HUES48 (cell line): ENCODE results near the gene MAFF.
"Not testable (repeated sequence)": the region's sequence is repeated elsewhere in the genome, so short reads cannot be mapped to it uniquely, and the experiment has no call there.

Experiments used
- H3K27ac ChIP-seq: one replicate; pipeline ENCODE4 v1.7.0; 2013; ENCODE audit warnings: low read depth, low read length, inconsistent platforms
- H3K27me3 ChIP-seq: 2 replicates; pipeline ENCODE4 v1.6.1; 2013; ENCODE audit warnings: mild to moderate bottlenecking, low read length; ENCODE audit not compliant: control insufficient read depth, insufficient read depth
- H3K36me3 ChIP-seq: 2 replicates; pipeline ENCODE4 v1.6.1; 2013; ENCODE audit warnings: low read length; ENCODE audit not compliant: control insufficient read depth, insufficient read depth
- H3K4me1 ChIP-seq: 2 replicates; pipeline ENCODE4 v1.6.1; 2013; ENCODE audit warnings: mild to moderate bottlenecking, low read length; ENCODE audit not compliant: control insufficient read depth, insufficient read depth
- H3K4me3 ChIP-seq: 2 replicates; pipeline ENCODE4 v1.5.1; 2013; ENCODE audit warnings: mild to moderate bottlenecking, low read depth, low read length
- H3K9ac ChIP-seq: 2 replicates; pipeline ENCODE4 v1.6.1; 2013; ENCODE audit warnings: mild to moderate bottlenecking, low read depth, low read length, moderate library complexity
- H3K9me3 ChIP-seq: 2 replicates; pipeline ENCODE4 v1.6.1; 2013; ENCODE audit warnings: low read length; ENCODE audit not compliant: control insufficient read depth, insufficient read depth

The MAFF gene

DNA sequence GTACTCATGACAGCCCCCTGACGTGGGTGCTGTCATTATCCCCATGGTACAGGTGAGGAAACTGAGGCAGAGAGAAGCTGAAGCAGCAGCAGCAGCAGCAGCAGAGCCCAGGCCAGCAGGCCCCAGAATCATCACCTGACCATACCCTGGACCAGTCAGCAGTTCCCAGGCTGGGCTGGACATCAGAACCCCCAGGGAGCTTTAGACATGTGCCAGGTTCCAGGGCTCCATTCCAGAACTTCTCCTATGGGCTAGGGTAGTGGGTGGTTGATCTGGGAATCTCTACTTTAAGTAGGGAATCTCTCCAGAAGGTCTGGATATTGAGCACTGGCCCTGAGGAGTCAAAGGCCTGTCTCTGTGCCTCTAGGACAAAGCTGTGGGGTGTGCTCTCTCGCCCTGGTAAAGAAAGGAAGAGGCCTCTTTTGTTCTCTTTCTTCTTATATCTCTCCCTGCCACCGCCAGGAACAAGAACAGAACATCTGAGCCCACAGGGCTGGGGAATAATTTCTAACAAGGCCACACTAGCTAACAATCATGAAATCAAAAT lies 26.6 kb downstream of the MAFF start:
- Histone ChIP-seq H3K4me3 (no peak overlapping the region), H3K4me1 (no peaks in the 10 kb centered on the region), H3K9ac (no peak overlapping the region), H3K36me3 (peaks cover 79% of the 10 kb centered on the region), H3K9me3 (no peaks in the 10 kb centered on the region), H3K27ac (no peak overlapping the region), H3K27me3 (no peaks in the 10 kb centered on the region)

DNA sequence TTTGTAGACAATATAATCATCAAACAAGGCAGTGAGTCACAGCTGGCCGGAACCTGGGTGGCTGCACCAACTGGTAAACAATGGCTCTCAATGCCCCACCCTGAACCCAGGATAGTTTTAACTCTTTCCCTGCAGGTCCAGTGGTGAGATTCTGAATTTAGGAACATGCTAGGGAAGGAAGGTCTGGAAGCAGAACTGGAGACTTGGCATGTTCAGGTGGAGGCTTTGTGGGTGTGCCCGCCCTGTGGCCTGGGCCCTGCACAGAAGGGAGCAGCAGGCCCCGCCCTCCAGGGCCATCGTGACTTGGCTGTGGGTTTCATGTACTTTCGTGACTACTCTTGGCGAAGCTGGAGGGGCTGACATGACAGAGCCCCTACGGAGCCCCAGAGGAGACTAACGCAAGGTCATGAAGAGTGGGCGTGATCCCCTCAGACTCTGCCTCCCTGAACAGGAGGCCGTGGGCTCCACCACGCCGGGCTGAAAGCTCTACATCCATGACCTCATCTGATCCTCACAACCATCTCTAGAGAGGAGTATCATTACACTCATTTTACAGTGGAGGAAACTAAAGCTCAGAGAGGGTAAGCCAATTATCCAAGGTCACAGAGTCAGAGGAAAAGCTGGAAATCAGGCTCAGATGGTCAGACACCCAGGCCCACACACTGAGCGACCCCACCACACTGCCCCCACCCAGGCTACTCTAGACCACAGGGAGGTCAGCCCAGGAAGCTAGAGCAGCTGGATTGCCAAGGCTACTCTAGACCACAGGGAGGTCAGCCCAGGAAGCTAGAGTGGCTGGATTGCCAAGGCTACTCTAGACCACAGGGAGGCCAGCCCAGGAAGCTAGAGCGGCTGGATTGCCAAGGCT lies 27.3 kb downstream of the MAFF start:
- Histone ChIP-seq H3K4me3 (no peak overlapping the region), H3K36me3 (peaks cover 84% of the 10 kb centered on the region), H3K27me3 (no peaks in the 10 kb centered on the region), H3K9ac (no peak overlapping the region), H3K9me3 (no peaks in the 10 kb centered on the region), H3K4me1 (no peaks in the 10 kb centered on the region), H3K27ac (no peak overlapping the region)

DNA sequence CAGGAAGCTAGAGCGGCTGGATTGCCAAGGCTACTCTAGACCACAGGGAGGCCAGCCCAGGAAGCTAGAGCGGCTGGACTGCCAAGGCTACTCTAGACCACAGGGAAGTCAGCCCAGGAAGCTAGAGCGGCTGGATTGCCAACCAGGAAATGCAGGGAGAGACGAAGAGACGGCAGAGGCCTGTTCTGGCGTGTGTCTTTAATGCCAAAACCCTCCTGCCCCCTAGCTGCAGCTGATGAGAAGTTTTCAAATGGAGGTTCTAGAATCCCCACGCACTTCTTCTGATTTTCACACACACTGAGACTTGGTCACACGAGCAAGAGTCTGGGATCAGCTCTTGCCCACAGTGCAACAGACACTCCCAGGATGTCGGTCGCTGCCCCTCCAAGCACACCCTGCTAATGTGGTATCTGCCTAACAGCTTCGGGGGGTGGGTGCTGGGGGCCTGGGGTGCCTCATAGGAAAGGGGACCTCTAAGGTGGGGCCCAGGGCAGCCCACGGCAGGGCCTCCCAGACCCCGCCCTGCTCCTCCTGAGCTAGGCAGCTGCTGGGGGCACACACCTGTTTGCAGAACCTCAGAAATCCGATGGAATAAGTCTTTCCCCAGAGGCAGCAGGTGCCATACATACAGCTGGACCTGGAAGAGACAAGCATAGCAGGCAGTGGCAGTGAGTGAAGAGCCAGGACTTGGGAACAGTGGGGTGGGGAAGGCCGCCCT lies 28.5 kb downstream of the MAFF start:
- Histone ChIP-seq H3K4me3 (no peak overlapping the region), H3K36me3 (peaks cover 86% of the 10 kb centered on the region)

DNA sequence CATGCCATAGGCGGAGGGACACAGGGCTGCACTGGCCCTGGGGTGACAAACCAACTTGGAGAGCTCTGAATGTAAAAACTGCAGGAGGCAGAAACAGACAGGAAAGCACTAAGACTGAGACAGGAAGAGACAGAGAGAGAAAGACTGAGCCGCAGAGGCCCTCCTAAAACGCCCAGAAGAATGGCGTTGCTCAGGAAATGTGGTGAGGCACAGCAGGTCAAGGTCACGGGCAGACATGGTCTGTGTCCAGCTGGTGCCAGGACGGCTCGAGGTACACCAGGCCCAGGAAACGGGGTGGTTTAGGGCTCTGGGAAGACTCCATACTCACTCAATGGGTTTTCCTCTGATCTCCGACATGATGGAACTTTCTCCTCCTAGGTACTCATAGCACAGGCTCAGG lies 29.1 kb downstream of the MAFF start:
- Histone ChIP-seq H3K27me3 (no peaks in the 10 kb centered on the region), H3K36me3 (peaks cover 85% of the 10 kb centered on the region), H3K9ac (no peak overlapping the region), H3K27ac (no peak overlapping the region), H3K4me1 (no peaks in the 10 kb centered on the region), H3K4me3 (no peak overlapping the region), H3K9me3 (no peaks in the 10 kb centered on the region)

More for the DNA sequence above, 28.5 kb downstream of the MAFF start:
- no peak overlapping the region for H3K9ac ChIP-seq
- H3K9me3 ChIP-seq, result no peaks in the 10 kb centered on the region
- H3K27me3 ChIP-seq, result no peaks in the 10 kb centered on the region
- no peaks in the 10 kb centered on the region for H3K4me1 ChIP-seq
- H3K27ac ChIP-seq, result no peak overlapping the region

DNA sequence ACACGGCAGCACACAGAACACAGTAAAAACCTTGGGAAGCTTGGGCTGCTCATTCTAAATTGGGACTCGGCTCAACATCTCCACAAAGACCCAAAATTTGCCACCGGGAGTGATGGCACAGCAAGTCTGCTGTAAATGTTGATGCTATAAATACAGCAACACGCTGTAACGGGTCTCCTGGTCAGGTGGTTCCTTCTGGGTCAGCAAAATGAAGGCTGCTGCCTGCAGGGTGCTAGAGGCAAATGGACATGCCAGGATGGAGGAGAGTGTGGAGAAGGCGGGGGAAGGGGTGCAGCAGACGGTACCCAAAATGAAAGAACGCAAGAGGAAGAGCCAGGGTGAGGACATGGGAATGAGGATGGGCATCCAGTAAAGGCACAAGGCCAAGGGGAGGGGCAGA lies 30.4 kb downstream of the MAFF start:
- H3K4me1 ChIP-seq, result no peaks in the 10 kb centered on the region
- H3K36me3 ChIP-seq, result peaks cover 86% of the 10 kb centered on the region
- H3K9ac ChIP-seq, result no peak overlapping the region

DNA sequence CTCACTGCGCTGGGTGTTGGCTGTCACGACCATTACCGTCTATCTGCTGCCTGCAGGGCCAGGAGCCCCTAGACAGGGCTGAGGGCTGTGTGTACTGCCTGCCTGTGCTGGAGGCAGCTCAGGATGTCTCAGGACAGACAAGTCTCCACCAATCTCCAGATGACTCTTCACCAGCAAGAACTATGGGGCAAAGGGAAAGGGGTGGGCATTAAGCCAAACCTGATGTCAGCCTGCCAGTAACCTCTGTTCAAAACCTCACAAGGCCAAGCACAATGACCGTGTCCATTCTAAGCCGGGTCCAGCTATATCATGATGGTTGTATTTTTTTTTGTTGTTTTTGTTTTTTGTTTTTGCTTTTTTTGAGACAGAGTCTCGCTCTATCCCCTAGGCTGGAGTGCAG lies 31.6 kb downstream of the MAFF start:
- Histone ChIP-seq H3K9me3 (no peaks in the 10 kb centered on the region), H3K4me3 (no peak overlapping the region), H3K9ac (no peak overlapping the region), H3K27me3 (no peaks in the 10 kb centered on the region), H3K36me3 (peaks cover 80% of the 10 kb centered on the region), H3K4me1 (no peaks in the 10 kb centered on the region), H3K27ac (no peak overlapping the region)

More for the DNA sequence above, 30.4 kb downstream of the MAFF start:
- H3K27ac ChIP-seq, result no peak overlapping the region
- H3K4me3 ChIP-seq, result no peak overlapping the region
- no peaks in the 10 kb centered on the region for H3K27me3 ChIP-seq
- H3K9me3 ChIP-seq, result no peaks in the 10 kb centered on the region

DNA sequence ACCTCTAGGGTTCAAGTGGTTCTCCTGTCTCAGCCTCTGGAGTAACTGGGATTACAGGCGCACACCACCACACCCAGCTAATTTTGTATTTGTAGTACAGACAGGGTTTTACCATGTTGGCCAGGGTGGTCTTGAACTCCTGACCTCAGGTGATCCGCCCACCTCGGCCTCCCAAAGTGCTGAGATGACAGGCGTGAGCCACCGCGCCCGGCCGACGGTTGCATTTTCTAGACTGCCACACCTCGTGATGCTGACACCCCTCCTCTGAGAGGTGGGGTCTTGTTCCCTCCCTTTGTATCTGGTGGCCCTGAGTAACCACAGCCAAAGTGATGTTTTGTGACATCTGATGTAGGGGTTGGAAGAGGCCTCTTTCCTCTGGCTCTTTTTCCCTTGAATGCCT lies 32.1 kb downstream of the MAFF start:
- H3K9ac ChIP-seq, H3K4me1 ChIP-seq, H3K9me3 ChIP-seq, H3K27me3 ChIP-seq, H3K27ac ChIP-seq, H3K4me3 ChIP-seq: not testable (repeated sequence)
- H3K36me3 ChIP-seq, result peaks cover 79% of the 10 kb centered on the region

DNA sequence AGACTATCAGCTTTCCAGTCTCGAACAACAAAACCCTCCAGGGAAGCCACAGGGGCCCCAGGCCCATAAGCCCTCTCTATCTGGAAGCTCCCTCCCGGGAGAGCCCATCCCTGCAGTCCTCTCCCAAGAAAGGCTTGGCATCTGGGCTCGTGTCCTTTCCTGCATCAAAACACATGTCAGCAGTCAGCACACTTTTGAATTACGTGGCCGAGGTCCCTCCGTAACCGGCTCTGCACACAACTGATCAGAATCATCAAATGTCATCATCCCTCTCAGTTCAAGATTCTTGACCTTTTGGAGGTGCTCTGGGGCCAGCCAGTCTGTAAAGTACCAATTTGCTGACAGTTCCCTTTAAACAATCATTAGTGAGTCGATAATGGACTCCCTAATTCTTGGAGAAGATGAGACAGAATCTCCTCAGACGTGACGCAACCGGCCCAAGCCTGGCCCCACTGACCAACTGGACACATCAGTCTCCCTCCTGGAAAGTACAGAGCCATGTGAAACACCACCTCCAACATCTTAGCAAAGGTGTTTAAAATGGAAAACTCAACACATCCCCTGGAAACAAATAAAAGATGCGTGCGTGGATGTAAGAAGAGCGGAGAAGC lies 33.6 kb downstream of the MAFF start:
- H3K9ac ChIP-seq, result no peak overlapping the region
- H3K4me1 ChIP-seq, result peaks cover 3% of the 10 kb centered on the region
- peaks cover 68% of the 10 kb centered on the region for H3K36me3 ChIP-seq
- no peak overlapping the region for H3K27ac ChIP-seq
- H3K9me3 ChIP-seq, result no peaks in the 10 kb centered on the region
- H3K4me3 ChIP-seq, result no peak overlapping the region
- H3K27me3 ChIP-seq, result no peaks in the 10 kb centered on the region

DNA sequence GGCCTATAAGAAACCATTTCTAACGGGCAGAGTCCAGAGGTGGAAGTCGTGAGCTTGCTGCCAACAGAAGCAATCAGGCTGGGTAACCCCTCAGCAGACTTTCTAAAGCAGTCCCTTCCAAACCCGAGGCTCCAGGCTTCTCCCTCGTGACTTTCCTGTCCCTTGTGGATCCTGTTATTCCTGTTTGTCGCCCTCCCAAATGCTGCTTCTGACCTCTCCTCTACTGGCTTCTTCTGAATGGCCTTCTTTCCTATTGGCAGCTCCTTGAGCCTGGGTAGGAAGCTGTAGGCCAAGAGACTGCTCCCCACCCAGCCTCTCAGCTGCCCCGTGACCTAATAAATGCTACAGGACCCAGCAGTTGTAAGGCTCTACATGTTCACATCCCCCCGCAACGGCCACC lies 35.0 kb downstream of the MAFF start:
- Histone ChIP-seq H3K9ac (no peak overlapping the region), H3K27me3 (no peaks in the 10 kb centered on the region), H3K9me3 (no peaks in the 10 kb centered on the region), H3K4me1 (peaks cover 13% of the 10 kb centered on the region), H3K4me3 (no peak overlapping the region), H3K36me3 (peaks cover 54% of the 10 kb centered on the region), H3K27ac (no peak overlapping the region)

DNA sequence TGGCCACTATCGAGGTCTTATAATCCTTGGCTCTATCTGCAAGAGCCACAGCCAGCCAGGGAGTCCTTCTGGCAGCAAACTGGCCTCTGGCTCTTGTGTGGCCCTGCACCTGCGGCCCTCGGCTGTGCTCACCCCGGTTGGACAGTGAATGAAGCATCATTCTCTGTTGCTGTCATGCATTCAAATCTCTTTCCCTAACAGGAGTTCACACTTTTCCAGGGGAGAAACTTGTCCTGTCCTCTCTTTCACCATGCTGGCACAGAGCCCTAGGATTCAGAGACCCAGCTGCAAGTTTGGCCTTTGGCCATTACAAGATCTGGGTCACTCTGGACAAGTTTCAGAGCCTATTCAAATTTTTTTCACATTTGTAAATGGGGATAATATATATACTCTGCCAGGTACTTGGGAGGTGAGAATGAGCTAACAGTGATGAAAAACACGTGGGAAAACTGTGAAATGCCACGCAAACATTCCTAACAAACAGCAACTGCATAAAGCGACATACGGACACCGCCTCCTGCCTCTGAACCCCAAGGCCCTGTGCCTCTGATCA lies 36.8 kb downstream of the MAFF start:
- Histone ChIP-seq H3K27me3 (no peaks in the 10 kb centered on the region), H3K9ac (no peak overlapping the region), H3K36me3 (peaks cover 41% of the 10 kb centered on the region), H3K4me1 (peaks cover 13% of the 10 kb centered on the region), H3K27ac (no peak overlapping the region), H3K4me3 (no peak overlapping the region), H3K9me3 (no peaks in the 10 kb centered on the region)
